Brain microvascular endothelial cell (primary cell): ENCODE results near the gene CENPS.

ENCODE experiments used
- DNase-seq: peaks from one replicate; pipeline ENCODE4 v3.0.0-alpha.2; 2020
- H3K27ac ChIP-seq: fragments of 250-450 bp; sonication (Bioruptor Pico); 2 replicates; pipeline ENCODE4 v1.5.1; 2020; ENCODE audit warnings: mild to moderate bottlenecking, moderate library complexity
- H3K27me3 ChIP-seq: fragments of 250-450 bp; sonication (Bioruptor Pico); replicated peaks from 2 replicates; pipeline ENCODE4 v1.5.1; 2020; ENCODE audit warnings: mild to moderate bottlenecking
- H3K36me3 ChIP-seq: fragments of 250-450 bp; sonication (Bioruptor Pico); replicated peaks from 2 replicates; pipeline ENCODE4 v1.5.1; 2020; ENCODE audit warnings: mild to moderate bottlenecking
- H3K4me3 ChIP-seq: 2 replicates; pipeline ENCODE4 v1.5.1; 2011; ENCODE audit warnings: low read depth, mild to moderate bottlenecking, control low read depth, low read length, moderate library complexity
- in situ Hi-C: cut with HindIII; loops from 2 replicates; pipeline ENCODE4 v1.10.0; 2017; ENCODE audit warnings: low sequenced_read_pairs, low pct_ligation_motif_present
- TF ChIP-seq, protein P1 (sequence below): IDR thresholded peaks from 2 replicates; pipeline ENCODE4 v1.5.1; 2011; ENCODE audit warnings: low read depth, mild to moderate bottlenecking, moderate library complexity, low read length, control low read depth, inconsistent platforms; ENCODE audit errors: missing control alignments

The CENPS gene

DNA sequence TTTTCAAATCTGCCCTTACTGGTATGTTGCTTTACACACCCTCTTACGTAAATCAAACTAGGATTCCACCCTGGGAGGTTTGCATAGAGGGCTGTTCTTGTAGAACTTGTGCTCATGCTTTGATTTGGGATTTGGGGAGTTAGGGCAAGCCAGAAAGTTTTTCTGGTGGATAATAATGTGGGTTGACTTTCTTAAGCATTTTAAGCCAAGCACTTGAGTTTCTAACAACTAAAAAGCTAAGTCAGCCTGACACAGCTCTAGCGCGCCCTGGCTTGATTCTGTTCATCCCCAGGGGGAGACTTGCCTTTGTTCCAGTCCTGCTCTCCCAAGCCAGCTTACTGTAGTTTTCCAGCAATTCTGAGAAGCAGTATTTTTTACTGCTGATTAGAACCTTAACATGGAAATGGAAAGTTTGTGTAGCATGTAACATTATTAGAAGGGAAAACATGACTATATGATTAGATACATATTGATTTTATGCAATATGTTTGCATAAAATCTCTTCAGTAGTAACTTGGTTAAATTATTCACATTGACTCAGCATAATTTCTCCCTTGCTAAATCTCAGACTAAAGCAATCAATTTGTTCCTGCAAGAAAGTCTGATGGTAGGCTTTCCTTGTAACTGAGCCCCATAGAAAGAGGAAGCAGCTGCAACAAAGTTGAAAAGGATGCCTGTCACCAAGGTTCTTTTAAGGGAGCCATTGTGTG is 42.4 kb upstream of the CENPS start:
- no peaks in the 10 kb centered on the region for H3K36me3 ChIP-seq
- DNase-seq = peak; percentile 31
- TF ChIP-seq, protein P1, sequence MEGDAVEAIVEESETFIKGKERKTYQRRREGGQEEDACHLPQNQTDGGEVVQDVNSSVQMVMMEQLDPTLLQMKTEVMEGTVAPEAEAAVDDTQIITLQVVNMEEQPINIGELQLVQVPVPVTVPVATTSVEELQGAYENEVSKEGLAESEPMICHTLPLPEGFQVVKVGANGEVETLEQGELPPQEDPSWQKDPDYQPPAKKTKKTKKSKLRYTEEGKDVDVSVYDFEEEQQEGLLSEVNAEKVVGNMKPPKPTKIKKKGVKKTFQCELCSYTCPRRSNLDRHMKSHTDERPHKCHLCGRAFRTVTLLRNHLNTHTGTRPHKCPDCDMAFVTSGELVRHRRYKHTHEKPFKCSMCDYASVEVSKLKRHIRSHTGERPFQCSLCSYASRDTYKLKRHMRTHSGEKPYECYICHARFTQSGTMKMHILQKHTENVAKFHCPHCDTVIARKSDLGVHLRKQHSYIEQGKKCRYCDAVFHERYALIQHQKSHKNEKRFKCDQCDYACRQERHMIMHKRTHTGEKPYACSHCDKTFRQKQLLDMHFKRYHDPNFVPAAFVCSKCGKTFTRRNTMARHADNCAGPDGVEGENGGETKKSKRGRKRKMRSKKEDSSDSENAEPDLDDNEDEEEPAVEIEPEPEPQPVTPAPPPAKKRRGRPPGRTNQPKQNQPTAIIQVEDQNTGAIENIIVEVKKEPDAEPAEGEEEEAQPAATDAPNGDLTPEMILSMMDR = peak; percentile 44
- H3K27me3 ChIP-seq = no peaks in the 10 kb centered on the region
- in situ Hi-C loops = no loop called here
- H3K4me3 ChIP-seq = no peak overlapping the region
- H3K27ac ChIP-seq = peak overlapping the region; percentile 81

DNA sequence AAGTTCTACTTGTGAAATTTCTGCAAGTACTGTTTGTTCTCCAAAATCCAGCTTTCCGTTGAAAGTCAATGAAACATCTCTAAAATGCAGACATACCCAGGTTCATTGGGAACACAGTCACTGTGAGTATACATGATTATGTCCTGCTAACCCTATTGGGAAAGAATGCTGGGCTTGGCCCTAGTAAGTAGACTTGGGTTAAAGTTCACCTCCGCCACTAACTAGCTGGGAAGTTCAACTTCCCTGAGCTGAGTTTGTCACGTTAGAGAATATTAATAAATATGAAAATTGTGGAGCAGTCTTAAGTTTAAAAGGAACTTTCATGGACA is 41.9 kb upstream of the CENPS start:
- H3K27me3 ChIP-seq = no peaks in the 10 kb centered on the region
- no peaks in the 10 kb centered on the region for H3K36me3 ChIP-seq
- in situ Hi-C loops = no loop called here
- TF ChIP-seq, protein P1 = no peak
- H3K4me3 ChIP-seq = no peak overlapping the region
- no peak for DNase-seq
- H3K27ac ChIP-seq = no peak overlapping the region

DNA sequence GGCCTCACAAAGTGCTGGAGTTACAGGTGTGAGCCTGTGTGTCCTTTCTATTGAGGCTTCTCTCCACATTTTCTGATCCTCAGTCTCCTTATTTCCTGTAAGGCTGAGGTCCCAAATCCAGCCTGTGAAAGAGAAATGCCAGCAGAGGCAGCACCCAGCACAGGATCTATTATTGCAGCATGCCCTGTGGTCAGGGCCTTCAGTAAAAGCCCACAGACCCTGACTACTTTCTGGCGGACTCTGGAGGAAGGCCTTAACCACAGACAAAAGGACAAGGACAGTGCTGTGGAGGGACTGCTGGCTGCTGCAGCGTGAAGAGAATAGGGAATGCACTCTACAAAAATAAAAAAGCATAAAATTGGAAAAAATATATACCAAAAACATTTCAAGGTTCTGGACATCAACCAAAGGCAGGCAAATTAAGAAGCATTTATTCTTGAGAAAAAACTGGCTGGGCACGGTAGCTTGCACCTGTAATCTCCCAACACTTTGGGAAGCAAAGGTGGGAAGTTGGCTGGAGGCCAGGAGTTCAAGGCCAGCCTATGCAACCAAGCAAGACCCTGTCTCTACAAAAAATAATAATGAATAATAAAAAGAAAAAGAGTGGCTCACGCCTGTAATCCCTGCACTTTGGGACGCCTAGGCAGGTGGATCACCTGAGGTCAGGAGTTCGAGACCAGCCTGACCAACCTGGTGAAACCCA is 40.8 kb upstream of the CENPS start:
- in situ Hi-C loops = no loop called here
- no peak for DNase-seq
- TF ChIP-seq, protein P1 = no peak
- no peaks in the 10 kb centered on the region for H3K27me3 ChIP-seq
- H3K27ac ChIP-seq = no peak overlapping the region
- H3K4me3 ChIP-seq = no peak overlapping the region
- no peaks in the 10 kb centered on the region for H3K36me3 ChIP-seq

DNA sequence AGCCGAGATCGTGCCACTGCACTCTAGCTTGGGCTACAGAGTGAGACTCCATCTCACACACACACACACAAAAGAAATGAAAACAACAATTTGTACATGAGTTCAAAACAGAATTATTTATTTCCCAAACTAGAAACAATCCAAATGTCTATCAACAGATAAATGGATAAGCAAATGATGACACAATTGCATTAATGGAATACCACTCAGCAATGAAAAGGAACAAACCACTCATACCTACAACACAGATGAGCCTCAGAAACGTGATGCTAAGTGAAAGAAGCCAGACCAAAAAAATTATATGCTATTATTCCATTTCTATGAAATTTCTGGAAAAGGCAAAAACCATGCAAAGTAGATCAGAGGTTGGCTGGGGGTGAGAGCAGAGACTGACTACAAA is 33.4 kb upstream of the CENPS start:
- TF ChIP-seq, protein P1 = no peak
- no peak for DNase-seq
- in situ Hi-C loops = no loop called here
- no peak overlapping the region for H3K4me3 ChIP-seq
- H3K27ac ChIP-seq = no peak overlapping the region
- no peaks in the 10 kb centered on the region for H3K36me3 ChIP-seq
- no peaks in the 10 kb centered on the region for H3K27me3 ChIP-seq

DNA sequence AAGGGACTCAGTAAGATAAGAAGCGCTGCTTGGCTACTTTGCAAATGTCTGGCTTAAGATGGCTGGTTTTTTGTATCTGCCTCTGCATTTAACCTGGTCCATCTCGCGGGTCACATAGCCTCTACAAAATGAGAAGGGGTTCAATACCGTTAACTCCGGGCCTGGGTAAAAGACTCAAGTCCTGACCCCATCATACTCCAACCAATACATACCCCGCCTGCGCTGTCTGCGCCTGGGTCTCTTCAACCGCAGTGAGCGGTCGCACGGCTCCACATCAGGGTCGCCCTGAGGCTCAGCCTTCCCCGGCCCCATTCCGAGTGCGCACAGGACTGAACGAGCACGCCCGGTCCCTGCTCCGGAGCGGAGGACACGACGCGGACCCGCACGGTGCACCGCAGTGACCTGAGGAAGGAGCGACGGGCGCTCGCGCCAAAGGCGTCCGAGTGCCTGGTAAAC is 31.9 kb upstream of the CENPS start:
- Histone ChIP-seq H3K36me3 (peaks cover 3% of the 10 kb centered on the region), H3K27ac (peak overlapping the region; percentile 10), H3K4me3 (peak overlapping the region; percentile 85), H3K27me3 (no peaks in the 10 kb centered on the region)
- DNase-seq = no peak
- in situ Hi-C loops = no loop called here
- TF ChIP-seq, protein P1 = no peak
